NCI-H146 treated with DMSO at 0.1 percent for 48 hours (cell line): ENCODE data around the gene NAPSA.

Source experiments
- DNase-seq: peaks from one replicate; lab custom pipeline; 2025; ENCODE audit not compliant: unreplicated experiment; lab: John Stamatoyannopoulos, UW

Gene NAPSA

DNA sequence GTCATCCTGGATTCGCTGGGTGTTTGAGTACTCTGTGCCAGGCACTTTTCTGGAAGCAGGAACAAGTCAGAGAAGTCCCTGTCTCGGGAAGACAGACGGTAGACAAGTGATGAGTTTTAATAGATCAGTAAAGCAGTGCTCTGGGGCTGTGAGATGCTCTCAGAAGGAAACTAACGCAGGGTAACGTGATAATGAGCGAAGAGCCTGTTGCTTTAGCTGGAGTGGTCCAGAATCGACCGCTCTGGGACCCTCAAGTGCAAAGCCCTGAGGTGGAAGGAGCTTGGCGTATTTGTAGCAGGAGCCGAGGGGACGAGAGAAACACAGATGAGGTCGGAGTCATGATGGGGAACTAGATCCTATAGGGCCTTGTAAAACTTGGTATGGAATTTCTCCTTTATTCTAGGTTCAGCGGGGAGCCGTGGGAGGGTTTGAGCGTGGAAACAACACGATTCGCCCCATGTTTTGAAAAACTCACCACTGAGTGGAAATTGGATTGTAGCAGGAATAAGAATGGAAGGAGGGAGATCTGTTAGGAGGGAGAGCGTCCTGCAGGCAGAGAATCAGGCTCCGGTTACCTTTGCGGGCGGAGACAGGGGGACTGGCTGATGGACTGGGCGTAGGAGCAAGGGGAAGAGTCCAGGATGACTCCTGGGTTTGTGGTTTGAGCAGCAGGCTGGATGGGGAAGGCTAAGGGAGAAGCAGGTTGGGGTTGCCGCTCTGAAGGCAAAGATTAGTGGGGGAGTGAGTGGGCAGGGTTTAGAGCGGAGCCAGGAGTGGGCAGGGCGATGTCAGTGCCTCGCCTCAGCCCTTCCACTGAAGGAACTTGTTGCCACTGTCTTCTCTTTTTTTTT is 19.5 kb upstream of the NAPSA start:
- no peak for DNase-seq

DNA sequence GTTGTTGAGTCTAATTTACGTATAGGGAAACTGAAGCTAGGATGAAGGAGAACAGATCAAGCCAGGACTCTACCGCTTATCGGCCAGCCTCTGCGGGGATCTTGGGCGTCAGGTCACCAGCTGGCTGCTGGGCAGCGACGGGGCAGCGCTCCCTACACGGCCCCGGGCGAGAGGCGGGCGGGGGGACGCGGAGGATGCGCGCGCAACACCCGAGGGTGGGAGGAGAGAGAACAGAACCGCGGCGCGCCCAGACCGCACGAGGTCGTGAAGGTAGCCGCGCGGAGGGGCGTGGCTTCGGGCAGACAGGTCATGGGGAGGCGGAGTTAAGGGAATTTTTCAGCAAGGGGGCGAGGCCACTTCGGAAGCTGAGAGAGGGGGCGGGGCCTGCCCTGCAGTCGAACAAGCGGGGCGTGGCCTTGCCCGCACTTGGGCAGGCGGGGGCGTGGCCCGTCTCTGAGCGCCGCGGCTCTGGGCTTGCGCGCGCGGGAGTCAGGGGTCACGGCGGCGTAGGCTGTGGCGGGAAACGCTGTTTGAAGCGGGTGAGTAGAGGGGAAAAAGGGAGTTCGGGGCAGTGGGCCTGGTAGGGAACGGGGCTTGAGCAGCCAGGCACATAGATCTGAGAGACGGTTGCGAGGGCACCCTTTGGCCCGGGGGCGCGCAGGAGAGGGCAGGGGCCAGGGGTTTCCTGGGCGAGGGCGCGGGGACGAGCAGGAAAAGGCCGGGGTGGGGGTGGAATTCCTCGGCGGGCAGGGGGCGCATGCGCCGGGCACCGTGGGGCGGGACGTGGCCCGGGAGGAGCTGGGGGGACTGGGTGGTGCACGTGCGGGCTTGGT is 18.6 kb upstream of the NAPSA start, which contains the start of gene POLD1:
TSS of gene POLD1 (plus strand) at position 496 of the 833 bp plus-strand sequence. CDS start 14,505 bp downstream, outside the sequence.
- DNase-seq = peak; percentile 98

DNA sequence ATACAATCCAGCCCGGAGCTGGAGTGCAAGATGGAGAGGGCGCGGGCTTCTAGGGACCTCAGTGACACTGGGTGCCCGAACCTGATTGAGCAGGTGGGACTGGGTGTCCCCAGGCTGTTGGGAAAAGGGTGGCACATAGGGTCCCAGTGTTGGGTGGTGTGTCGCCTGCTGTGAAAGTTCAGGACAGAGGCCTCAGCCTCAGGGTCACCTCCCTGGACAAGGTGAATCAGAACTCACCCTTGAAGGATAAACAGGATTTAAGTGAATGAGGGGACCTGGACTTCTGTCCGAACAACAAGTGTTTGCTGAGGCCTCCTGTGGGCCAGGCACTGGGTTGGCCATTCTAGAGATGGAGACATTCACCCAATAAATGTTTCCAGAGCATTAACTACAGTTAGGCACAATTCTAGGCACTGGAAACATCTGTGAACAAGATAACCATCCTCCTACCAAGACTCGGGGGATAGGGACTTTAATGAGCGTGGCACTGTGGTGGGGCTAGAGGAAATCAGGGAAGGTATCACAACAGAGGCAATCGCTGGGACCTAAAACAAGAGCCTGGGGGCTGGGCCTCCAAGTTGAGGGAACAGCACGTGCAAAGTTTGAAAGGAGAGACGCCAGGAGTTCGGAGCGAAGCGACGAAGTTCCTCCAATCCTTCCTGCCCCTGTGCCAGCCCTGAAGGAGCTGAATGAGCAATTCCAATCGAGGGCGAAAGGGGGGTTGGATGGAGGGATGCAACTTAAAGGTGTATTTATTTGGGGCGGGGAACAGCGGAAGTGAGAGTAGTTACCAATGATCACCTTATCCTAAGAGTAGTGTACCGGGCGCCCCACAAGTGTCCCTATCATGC is 17.8 kb upstream of the NAPSA start:
- no peak for DNase-seq

- no peak for DNase-seq
Observed at GRCh38 chr19:50381881-50382729, 16.7 kb upstream of the NAPSA start.

DNA sequence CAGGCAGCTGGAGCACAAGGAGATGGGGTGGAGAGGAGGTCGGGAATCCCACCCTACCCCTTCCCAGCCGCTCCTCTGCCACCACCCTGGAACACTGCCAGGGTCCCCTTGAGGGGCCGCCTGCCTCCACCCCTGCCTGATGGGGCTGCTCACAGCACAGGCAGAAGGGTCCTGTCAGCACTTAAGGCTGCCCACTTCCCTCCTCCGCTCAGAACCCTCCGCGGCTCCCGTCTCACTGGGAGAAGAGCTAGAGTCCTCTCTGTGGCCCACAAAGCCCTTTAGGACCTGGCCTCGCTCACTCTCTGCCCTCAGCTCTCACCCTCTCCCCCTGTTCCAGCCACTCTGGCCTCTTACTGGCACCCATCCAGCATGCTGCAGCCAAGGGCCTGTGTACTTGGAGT is 15.3 kb upstream of the NAPSA start:
- DNase-seq = no peak

DNA sequence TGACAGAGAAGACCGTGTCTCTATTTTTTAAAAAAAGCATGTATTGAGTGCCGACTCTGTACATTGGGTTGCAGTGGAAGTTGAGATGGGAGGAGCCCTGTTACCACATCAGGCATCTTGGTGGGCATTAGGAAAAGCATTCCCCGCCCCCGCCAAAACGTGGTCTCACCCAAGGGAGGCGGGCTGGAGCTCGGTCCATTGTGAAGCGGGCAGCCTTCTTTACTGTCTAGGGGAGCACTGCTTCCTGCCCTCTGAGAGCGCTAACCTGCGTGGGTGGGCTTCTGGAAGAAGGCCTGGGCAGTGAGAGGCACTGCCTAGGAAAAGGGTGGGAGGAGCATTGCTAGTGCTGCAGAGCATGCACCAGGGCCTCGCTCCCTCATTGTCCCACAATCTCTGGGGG is 14.7 kb upstream of the NAPSA start:
- no peak for DNase-seq

DNA sequence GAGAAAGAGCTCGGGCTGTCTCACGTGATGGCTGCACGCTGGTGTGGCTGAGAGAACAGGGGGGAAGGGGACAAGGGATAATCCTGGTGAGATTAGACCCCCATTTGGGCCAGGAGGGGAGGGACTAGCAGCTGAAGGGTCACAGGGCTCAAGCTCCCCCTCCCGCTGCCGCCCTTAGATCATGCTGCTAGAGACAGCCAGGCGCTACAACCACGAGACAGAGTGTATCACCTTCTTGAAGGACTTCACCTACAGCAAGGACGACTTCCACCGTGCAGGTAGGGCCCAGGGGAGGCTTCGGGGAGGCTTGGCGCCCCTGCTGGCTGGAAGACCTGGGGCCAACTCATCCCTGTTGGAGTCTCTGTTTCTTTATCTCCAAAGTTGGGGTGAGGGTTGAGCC is 14.2 kb upstream of the NAPSA start:
- no peak for DNase-seq

GRCh38 chr19:50378863-50379236 is 13.4 kb upstream of the NAPSA start:
- DNase-seq = no peak

DNA sequence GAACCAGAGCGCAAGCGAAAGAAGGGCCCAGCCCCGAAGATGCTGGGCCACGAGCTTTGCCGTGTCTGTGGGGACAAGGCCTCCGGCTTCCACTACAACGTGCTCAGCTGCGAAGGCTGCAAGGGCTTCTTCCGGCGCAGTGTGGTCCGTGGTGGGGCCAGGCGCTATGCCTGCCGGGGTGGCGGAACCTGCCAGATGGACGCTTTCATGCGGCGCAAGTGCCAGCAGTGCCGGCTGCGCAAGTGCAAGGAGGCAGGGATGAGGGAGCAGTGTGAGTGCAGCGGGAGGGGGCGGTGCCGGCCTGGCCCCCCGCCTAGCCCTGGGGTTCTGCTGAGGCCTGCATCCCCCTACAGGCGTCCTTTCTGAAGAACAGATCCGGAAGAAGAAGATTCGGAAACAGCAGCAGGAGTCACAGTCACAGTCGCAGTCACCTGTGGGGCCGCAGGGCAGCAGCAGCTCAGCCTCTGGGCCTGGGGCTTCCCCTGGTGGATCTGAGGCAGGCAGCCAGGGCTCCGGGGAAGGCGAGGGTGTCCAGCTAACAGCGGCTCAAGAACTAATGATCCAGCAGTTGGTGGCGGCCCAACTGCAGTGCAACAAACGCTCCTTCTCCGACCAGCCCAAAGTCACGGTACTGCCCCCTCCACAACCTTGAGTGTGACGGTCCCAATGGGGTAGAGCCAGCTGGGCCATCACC is 12.9 kb upstream of the NAPSA start:
- no peak for DNase-seq

- no peak for DNase-seq
Observed at GRCh38 chr19:50377517-50377916, 12.1 kb upstream of the NAPSA start.

- DNase-seq = peak; percentile 64
Observed at GRCh38 chr19:50377051-50377461, 11.6 kb upstream of the NAPSA start.

DNA sequence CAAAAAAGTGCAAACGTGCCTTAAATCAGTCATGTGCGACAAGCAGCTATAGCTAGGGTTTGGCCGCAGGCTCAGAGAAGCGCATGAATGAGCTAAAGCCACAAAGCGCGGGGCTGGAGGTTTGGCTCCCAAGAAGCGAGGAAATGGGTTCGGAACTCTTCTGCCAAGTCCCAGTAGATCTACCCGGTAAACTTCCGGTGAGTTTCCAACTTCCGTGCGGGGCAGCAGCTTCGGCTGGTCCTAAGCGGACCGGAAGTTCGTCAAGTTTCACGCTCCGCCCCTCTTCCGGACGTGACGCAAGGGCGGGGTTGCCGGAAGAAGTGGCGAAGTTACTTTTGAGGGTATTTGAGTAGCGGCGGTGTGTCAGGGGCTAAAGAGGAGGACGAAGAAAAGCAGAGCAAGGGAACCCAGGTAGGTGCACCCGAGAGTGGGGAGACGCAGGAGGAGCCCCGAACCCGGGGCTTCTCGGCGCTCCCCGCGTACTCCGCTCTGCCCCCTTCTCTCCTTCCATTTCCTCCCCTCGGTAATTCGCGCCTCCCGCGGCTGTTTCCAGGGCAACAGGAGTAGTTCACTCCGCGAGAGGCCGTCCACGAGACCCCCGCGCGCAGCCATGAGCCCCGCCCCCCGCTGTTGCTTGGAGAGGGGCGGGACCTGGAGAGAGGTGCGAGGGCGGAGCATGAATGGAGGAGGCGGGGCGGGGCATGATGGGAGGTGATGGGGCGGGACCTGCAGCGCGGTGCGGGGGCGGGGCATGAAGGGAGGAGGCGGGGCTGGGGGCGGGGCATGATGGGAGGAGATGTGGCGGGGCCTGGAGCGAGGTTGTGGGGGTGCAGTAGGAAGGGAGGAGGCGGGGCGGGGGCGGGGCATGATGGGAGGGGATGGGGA is 11.0 kb upstream of the NAPSA start, which contains the start of gene NR1H2:
TSS of gene NR1H2 (plus strand) at position 292 of the 885 bp plus-strand sequence. CDS start 1,149 bp downstream, outside the sequence.
- DNase-seq = peak; percentile 91

GRCh38 chr19:50371914-50372475 is 6.6 kb upstream of the NAPSA start:
- no peak for DNase-seq

GRCh38 chr19:50368649-50369570 is 3.5 kb upstream of the NAPSA start:
- DNase-seq = peak; percentile 77

DNA sequence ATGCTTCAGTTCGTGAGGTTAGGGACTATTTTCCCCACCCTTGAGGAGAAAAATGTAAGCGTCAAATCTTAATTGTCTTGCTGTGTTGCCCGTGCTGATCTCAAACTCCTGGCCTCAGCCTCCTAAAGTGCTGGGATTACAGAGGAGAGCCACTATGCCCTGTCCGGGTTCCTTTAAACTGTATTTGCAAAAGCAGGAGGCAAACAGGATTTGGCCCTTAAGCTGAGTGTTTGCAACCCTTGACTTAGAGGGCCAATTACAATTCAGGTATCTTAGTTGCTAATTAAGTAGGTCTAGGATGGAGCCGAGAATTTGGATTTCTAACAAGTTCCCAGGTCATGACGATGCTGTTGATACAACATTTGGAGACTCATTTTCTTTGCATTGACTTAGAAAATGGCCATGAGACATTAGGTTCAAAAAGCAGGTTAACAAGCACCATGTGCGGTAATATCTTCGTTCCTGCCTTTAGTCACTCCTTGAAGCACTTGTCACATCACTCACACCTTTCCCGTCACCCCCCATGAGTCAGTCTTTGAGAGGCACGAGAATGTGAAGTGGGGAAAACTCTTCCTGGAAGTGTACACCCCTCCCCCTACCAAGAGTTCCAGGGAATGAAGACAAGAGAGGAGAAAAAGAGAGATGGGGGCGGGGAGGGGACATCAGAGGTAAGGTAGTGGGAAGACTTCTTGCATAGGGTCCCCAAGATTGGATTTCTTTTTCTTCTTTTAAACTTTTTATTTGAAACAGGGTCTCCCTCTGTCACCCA is 2.6 kb downstream of the NAPSA start:
- no peak for DNase-seq

DNA sequence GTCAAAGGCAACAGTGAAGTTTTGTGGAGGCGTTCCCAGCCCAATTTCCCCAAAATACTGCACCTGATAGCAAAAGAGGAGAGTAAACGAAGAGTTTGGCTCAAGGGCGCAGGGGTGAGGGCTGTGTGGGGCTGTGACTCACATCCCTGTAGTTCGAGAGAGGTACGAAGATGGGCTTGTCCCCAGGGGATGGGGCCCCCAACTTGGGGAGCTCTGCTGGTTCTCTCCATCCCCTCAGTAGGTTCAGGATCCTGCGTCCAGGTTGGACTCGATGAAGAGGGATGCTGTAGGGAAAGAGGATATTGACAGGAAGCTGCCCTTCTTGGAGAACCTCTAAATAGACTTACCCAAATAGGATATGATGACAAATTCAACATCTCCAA is 3.4 kb downstream of the NAPSA start:
- no peak for DNase-seq
